Measurements from ENCODE around the gene RASL11A.
"Not testable (repeated sequence)": the region's sequence is repeated elsewhere in the genome, so short reads cannot be mapped to it uniquely, and the experiment has no call there.

RASL11A gene

GRCh38 chr13:27269114-27269665 lies 1.4 kb upstream of the RASL11A start:
- no peak for DNase-seq (ENCODE audit: low spot score)

GRCh38 chr13:27271570-27272096 lies 1.0 kb downstream of the RASL11A start:
- DNase-seq (ENCODE audit: low spot score), result no peak

- DNase-seq (ENCODE audit: low spot score), result no peak
Measured at GRCh38 chr13:27273658-27274425, 3.2 kb downstream of the RASL11A start.

- no peak for DNase-seq (ENCODE audit: low spot score)
Measured at GRCh38 chr13:27274631-27275030, 4.0 kb downstream of the RASL11A start.

GRCh38 chr13:27276188-27276587 lies 5.6 kb downstream of the RASL11A start:
- DNase-seq (ENCODE audit: low spot score), result no peak

GRCh38 chr13:27279506-27279905 lies 8.9 kb downstream of the RASL11A start:
- no peak for DNase-seq (ENCODE audit: low spot score)

GRCh38 chr13:27280009-27280656 lies 9.5 kb downstream of the RASL11A start:
- no peak for DNase-seq (ENCODE audit: low spot score)

- no peak for DNase-seq (ENCODE audit: low spot score)
Measured at GRCh38 chr13:27280841-27281240, 10.2 kb downstream of the RASL11A start.

DNA sequence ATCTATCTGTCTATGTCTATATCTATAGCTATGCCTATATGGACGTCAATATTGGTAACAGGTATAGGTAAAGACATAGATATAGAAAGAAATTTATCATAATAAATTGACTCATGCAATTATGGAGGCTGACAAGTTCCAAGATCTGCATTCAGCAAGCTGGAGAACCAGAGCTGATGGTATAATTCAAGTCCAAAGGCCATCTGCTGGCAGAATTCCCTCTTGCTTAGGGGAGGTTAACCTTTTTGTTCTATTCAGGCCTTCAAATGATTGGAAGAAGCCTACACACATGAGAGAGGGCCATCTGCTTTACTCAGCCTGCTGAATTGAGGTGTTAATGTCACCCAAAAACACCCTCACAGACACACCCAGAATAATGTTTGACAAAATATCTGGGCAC lies 10.8 kb downstream of the RASL11A start:
- DNase-seq (ENCODE audit: low spot score), result no peak

DNA sequence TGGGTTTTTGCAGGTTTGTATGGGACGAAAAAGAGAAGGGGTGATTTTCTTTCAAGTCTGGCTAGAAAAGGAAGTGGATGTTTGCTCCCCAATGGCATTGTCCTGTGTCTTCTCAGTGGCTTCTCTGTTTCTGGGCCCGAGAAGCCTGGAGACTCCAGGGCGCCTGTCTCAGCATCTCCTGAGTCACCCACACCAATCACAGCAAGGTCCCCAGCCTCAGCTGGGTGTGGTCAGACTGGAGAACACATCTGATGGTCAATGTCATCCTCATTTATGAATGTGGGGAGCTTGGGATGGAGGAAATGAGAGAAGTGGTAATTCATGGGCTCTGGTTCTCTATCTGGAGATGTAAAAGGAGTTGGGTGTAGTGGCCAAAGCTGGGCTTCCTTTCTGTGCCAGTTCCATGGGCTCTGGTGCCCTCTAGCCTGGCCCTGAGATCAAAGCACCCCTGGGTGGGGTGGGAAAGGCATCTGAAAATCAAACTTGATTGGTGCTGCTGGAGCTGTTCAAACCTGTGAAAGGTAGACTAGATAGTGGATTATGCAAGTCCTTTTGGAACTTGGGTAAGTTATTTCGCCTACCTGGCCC lies 13.4 kb downstream of the RASL11A start:
- DNase-seq (ENCODE audit: low spot score), result peak; percentile 72

- DNase-seq (ENCODE audit: low spot score), result no peak
Measured at GRCh38 chr13:27288392-27288791, 17.8 kb downstream of the RASL11A start.

DNA sequence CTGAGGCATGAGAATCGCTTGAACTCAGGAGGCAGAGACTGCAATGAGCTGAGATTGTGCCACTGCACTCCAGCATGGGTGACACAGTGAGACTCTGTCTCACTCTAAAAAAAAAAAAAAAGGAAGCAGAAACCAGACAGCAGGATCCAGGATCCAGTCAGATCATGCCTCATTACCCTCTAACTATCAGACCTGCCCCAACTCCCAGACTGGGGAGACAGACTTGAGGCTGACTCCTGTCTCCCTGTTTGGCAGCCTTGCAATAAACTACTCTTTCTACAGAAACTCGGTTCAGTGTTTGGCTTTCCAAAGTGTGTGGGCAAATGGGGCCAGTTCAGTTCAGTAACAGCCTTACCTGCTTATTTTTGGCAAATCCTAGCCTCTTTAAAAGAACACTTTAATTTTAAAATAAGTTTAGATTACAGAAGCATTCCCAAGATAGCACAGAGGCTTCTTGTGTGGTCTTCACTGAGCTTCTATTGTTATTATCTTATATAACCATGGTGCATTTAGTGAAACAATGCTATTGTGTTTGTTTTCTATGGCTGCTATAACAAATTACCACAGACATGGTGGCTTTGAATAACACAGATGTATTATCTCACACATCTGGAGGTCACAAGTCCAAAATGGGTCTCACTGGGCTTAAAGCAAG lies 18.5 kb downstream of the RASL11A start:
- DNase-seq (ENCODE audit: low spot score), result peak; percentile 84

DNA sequence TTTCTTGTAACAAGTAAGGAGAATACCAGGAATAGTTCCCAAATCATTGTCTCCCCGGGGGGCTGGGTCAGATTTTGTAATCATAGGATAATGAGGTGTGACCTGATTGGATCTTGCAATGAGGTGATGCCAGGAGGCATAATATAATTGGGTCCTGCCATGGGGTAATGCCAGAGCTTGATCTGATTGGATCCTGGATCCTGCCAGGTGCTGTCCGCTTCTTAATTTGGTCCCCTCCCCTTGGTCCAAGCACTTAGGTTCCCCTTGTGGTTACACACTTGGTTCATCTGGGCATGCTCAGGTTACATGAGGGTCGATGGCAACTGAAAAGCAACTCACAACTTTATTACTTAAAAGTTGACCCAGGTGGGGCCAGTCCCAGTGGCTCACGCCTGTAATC lies 20.1 kb downstream of the RASL11A start:
- no peak for DNase-seq (ENCODE audit: low spot score)

DNA sequence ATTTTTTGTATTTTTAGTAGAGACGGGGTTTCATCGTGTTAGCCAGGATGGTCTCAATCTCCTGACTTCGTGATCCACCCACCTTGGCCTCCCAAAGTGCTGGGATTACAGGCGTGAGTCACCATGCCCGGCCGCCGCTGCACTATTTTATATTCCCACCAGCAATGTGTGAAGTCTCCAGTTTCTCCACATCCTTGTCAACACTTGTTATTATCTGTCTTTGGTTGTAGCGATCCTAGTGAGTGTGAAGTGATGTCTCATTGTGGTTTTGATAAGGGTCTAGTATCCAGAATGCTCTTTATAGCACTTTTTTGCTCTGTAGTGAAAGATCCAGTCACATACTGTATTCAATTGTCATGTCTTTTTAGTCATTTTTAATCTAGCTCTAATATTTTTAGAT lies 21.3 kb downstream of the RASL11A start:
- not testable (repeated sequence) for DNase-seq (ENCODE audit: low spot score)

- DNase-seq (ENCODE audit: low spot score), result no peak
Measured at GRCh38 chr13:27293076-27293691, 22.6 kb downstream of the RASL11A start.

DNA sequence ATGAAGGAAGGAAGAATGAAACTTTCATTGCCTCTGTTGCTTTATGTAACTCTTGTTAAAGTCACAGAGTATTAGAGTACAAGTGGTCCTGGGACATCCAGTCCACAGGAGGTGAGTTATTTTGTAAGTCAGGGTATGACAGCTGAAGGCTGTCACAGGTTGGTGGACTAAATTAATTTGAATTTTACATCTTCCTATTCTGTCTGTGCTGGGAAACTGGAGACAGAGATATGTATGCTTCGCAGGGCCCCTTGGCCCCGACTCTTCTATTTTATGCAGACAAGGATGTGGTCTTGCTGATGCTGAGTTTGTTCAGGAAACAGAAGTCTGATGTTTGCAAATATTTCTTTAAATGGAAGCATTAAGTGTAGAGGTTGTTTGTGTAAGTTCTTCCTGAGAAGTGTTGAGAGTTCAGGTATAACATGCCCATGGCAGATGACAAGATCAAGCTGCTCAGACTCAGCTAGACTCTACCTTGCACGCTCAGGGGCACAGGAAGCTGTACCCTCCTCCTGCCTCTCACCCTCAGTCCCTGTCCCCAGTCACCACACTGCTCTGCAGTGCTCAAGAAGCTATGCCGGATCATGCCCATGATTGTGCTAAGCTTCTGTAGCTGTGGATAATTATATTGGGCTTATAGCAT lies 23.4 kb downstream of the RASL11A start:
- no peak for DNase-seq (ENCODE audit: low spot score)

DNA sequence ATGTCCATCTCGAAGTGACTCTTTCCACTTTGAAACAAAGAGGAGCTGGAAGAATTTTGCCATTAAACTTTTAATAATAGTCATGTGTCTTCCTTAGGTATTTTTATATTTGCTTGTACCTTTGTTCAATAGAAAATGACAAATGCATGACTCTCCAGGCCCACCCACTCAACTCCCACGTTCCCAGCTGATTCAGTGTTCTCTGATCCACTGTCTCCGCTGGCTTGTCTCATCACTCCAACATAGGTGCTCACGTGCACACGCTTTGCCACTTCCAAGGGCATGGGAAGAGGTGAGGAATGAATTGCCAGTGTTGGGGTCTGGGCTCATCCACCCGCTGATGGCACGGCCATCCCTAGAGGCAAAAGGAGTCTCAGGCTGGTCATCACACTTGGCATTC lies 24.5 kb downstream of the RASL11A start:
- no peak for DNase-seq (ENCODE audit: low spot score)

- DNase-seq (ENCODE audit: low spot score), result no peak
Measured at GRCh38 chr13:27295660-27296059, 25.0 kb downstream of the RASL11A start.

GRCh38 chr13:27296496-27296895 lies 25.9 kb downstream of the RASL11A start:
- DNase-seq (ENCODE audit: low spot score), result no peak

DNA sequence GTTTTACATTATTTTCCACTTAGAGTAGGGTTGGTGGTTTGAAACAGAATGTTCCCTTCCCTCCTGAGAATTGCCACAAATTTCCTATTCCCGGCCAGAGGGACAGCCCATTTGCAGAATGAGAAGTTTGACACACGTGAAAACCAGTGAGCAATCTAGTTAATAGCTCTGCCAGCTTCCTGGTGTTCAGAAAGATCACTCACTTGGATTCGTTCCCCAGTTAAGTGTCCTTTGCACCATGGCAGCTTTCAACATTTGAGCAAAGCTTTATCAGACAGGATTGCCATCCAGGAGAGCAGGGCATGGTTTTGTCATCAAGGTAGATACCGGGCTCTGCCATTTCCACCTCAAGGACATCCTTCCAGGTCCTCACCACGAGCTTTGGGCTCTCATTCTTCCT lies 28.2 kb downstream of the RASL11A start:
- no peak for DNase-seq (ENCODE audit: low spot score)

GRCh38 chr13:27300406-27300805 lies 29.8 kb downstream of the RASL11A start:
- DNase-seq (ENCODE audit: low spot score), result not testable (repeated sequence)
